Thymus (tissue), 11 donors: Measurements from ENCODE around the gene QRICH2. TPM values are rescaled to one million over a fixed set of nuclear protein-coding genes. Genes with fewer than 3 reads are reported as not detected.
"Not testable (repeated sequence)": the region's sequence is repeated elsewhere in the genome, so short reads cannot be mapped to it uniquely, and the experiment has no call there.

ENCODE experiments used
- DNase-seq, 9 donors: peaks; one replicate each; pipeline ENCODE4 v3.0.0-alpha.2; 2013; ENCODE audit warnings: low spot score in 9 of 9, low read depth in 6 of 9, missing footprints in 1 of 9
- H3K27ac ChIP-seq, 2 donors: one replicate each; pipeline ENCODE4 v1.5.1; 2013; ENCODE audit warnings: control low read depth in 1 of 2, low read depth in 1 of 2, low read length in 1 of 2, mild to moderate bottlenecking in 1 of 2, moderate library complexity in 1 of 2
- H3K27me3 ChIP-seq, 2 donors: one replicate each; pipeline ENCODE4 v1.5.1; 2013; ENCODE audit warnings: low read length in 1 of 2; ENCODE audit not compliant: control insufficient read depth in 2 of 2, insufficient read depth in 1 of 2
- H3K36me3 ChIP-seq, 2 donors: one replicate each; pipeline ENCODE4 v1.5.1; 2013; ENCODE audit warnings: low read length in 1 of 2, mild to moderate bottlenecking in 1 of 2, moderate library complexity in 1 of 2; ENCODE audit not compliant: control insufficient read depth in 2 of 2, insufficient read depth in 2 of 2
- H3K4me1 ChIP-seq, 2 donors: one replicate each; pipeline ENCODE4 v1.5.1; 2013; ENCODE audit warnings: low read length in 2 of 2; ENCODE audit not compliant: control insufficient read depth in 2 of 2, insufficient read depth in 2 of 2
- H3K4me3 ChIP-seq, 2 donors: one replicate each; pipeline ENCODE4 v1.5.1; 2013; ENCODE audit warnings: low read length in 2 of 2, control low read depth in 1 of 2, mild to moderate bottlenecking in 1 of 2
- H3K9me3 ChIP-seq, 2 donors: one replicate each; pipeline ENCODE4 v1.5.1; 2013; ENCODE audit warnings: low read length in 1 of 2, mild to moderate bottlenecking in 1 of 2; ENCODE audit not compliant: control insufficient read depth in 2 of 2, insufficient read depth in 1 of 2
- WGBS: extraction: QIAGEN DNeasy Blood & Tissue Kit; methylation state at CpG from one replicate; pipeline ENCODE4 v1.1.7; 2013; 5-methylcytosine and 5-hydroxymethylcytosine counted together
- polyA plus RNA-seq: library from polyadenylated mRNA; stranded (reverse); fragments of 200-250 nt; gene quantifications from one replicate; pipeline ENCODE4 v1.2.3, GENCODE V29; 2013
- total RNA-seq: library from RNA; stranded (reverse); fragments of 120-200 nt; gene quantifications from one replicate; pipeline ENCODE4 v1.2.4, GENCODE V29; 2013
- donor health status: healthy.

Gene QRICH2
- total and polyA plus RNA-seq, 2 donors: 1.1 to 7.3 TPM

DNA sequence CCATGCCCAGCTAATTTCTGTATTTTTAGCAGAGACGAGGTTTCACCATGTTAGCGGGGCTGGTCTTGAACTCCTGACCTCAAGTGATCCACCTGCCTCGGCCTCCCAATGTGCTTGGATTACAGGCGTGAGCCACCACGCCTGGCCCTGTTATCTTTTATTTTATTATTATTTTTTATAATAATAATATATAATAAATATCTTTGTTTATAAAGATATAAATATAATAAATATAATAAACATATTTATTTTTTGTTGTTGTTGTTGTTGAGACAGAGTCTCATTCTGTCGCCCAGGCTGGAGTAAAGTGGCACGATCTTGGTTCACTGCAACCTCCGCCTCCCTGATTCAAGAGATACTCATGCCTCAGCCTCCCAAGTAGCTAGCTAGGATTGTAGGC, 60.8 kb downstream of the QRICH2 start:
- Histone ChIP-seq H3K27me3 (peaks cover 0 to 20% of the 10 kb centered on the region in 2 donors), H3K9me3 (no peaks in the 10 kb centered on the region), H3K4me3 (no peak overlapping the region), H3K36me3 (no peaks in the 10 kb centered on the region), H3K4me1 (peaks cover 2 to 22% of the 10 kb centered on the region in 2 donors), H3K27ac (no peak overlapping the region)
- DNase-seq: no peak
- 97% methylated on average over 8 of the region's 8 CpGs for WGBS

DNA sequence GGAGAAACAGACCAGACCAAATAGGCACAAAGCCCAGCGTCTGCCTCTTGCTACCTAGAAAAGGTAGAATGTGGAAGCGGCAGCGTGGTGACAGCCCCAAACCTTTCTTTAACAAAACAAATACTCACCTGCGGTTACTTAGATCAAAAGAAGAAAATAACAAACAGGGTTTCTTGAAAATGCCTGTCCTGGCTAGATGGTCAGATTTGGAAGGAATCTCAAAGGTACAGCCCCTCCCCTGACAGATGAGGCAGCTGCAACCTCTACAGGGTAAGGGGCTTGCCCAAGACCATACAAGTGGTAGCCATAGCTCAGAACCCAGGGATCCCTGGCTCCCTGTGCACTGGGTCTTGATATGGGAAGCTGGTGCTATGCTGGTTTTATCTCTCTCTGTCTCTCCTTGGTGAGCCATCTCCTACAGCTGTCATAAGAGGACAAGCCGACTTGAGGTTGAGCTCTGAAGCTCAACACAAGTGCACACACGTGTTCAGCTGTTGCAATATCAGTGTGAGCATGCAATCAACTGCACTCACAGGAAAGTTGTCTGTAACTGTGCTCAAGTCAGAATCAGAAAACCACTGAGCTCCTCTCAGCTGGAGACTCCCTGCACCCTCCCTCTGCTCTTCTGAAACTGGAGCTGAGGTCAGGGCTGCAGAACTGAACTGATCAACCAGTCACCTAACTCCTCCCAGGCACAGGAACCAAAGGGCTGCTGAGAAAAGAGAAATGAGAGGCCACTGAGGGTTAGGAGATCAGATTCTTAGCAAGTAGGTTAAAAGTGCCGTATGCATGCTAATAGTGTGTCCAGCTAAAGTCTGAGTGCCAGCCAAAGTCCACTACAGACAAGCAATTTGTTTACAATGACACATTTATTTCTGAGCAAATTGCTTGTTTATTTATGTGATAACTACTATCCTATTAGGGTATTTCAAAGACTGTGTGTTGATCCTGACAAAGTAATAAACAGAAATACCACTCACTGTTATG, 61.7 kb downstream of the QRICH2 start:
- Histone ChIP-seq H3K27me3 (peaks cover 9 to 29% of the 10 kb centered on the region in 2 donors), H3K9me3 (no peaks in the 10 kb centered on the region), H3K27ac (peak overlapping the region in 1 of 2 donors; percentile 69), H3K4me3 (no peak overlapping the region), H3K36me3 (no peaks in the 10 kb centered on the region), H3K4me1 (peaks cover 2 to 14% of the 10 kb centered on the region in 2 donors)
- 62% methylated on average over 7 of the region's 7 CpGs for WGBS
- DNase-seq: peak in 2 of 9 donors; percentile 53 to 75

DNA sequence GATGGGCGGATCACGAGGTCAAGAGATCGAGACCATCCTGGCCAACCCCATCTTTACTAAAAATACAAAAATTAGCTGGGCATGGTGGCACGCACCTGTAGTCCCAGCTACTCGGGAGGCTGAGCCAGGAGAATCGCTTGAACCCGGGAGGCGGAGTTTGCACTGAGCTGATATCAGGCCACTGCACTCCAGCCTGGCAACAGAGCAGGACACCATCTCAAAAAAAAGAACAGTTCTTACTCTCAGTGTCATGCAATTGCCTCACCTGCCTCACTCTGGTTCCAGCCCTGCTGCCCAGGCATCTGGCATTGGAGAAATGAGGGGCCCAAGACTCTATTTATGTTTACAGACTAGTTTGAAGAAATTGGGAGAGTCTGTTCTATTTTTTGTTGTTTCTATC, 63.4 kb downstream of the QRICH2 start:
- H3K4me1 ChIP-seq: peaks cover 8 to 24% of the 10 kb centered on the region in 2 donors
- not testable (repeated sequence) for H3K4me3 ChIP-seq, DNase-seq, H3K9me3 ChIP-seq, H3K27ac ChIP-seq, H3K36me3 ChIP-seq
- peaks cover 21 to 41% of the 10 kb centered on the region in 2 donors for H3K27me3 ChIP-seq
- 98% methylated on average over 8 of the region's 8 CpGs for WGBS

DNA sequence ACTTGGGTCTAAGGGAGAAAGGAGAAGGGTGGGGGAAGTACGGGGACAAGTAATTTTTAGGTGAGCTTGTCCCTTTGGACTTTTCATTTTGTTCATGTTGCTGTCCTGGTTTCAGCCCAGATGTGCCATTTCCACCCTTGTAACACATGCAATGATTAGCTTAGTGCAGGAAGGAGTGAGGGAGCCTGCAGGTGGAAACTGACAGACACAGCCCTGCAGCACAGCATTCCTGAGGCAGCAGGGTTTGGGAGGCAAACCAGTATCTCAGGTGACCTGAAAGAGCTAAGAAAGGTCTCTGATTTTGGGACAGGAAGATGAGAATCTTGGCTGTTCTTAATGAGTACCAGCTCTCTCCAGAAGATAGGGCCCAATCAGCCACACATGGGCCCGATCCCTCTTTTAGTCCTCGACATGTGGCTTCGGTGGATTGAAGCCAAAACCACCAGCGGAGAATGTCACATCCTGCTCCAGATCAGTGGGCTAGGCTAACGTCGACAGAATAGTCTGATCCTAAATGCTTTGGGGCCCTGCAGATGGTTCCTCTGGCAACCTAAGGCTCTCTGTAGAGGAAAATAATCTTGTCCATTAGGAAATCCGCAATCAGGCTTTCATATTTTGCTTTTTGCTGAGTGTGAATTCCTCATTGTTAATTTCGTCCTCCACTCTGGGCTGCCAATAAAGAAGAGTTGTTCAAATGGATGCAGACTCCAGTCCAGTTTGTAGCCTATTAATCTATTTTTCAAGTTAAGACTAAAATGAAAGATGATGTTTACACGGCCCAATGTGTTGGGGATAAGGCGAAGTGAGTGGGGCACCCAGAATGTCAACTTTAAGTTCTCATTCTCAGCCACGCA, 64.0 kb downstream of the QRICH2 start:
- Histone ChIP-seq H3K36me3 (no peaks in the 10 kb centered on the region), H3K4me1 (peaks cover 8 to 25% of the 10 kb centered on the region in 2 donors), H3K4me3 (no peak overlapping the region), H3K9me3 (peaks cover 0 to 5% of the 10 kb centered on the region in 2 donors), H3K27ac (no peak overlapping the region), H3K27me3 (peaks cover 28 to 47% of the 10 kb centered on the region in 2 donors)
- DNase-seq: no peak
- 42% methylated on average over 12 of the region's 12 CpGs for WGBS

DNA sequence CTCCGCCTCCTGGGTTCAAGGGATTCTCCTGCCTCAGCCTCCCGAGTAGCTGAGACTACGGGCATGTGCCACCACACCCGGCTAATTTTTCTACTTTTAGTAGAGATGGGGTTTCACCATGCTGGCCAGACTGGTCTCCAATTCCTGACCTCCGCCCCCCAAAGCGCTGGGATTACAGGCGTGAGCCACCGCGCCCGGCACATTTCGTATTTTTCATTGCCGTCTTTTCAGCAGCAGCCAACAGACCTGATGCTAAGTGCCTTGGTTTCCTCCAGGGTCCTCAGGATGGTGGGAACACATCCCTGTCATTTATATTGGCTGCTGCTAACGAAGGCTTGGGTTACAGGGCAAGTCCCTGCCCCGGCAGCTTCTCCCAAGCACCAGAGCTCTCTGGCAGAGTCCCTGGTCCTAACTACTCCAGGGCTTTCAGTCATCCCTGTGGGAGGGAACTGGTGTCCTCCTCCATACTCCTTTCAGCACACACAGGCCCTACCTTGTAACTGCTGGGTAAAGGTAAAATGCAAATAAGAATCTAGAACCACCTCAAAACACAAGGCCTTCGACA, 66.3 kb downstream of the QRICH2 start:
- peaks cover 0 to 5% of the 10 kb centered on the region in 2 donors for H3K9me3 ChIP-seq
- H3K4me3 ChIP-seq: no peak overlapping the region
- H3K27me3 ChIP-seq: peaks cover 42 to 66% of the 10 kb centered on the region in 2 donors
- no peak for DNase-seq
- peaks cover 8 to 22% of the 10 kb centered on the region in 2 donors for H3K4me1 ChIP-seq
- WGBS: 96% methylated on average over 15 of the region's 15 CpGs
- H3K27ac ChIP-seq: no peak overlapping the region
- no peaks in the 10 kb centered on the region for H3K36me3 ChIP-seq

DNA sequence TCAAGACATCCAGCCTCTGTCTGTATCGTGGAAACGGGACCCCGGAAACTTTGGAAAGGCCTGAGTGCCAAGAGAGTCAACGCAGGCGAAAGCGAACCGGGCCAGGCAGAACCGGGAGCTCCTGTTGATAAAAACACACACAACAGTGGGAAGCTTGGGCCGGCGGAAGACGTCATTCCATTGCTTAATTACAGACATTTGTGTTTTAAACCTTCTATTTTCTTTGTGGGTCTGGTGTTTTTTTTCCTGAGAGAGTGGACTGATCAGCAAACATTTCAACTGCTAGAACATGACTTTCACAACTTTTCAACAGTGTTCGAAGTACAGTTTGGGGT, 66.9 kb downstream of the QRICH2 start:
- H3K27me3 ChIP-seq: peaks cover 42 to 66% of the 10 kb centered on the region in 2 donors
- H3K4me3 ChIP-seq: peak overlapping the region; percentile 32 to 55
- peaks cover 0 to 5% of the 10 kb centered on the region in 2 donors for H3K9me3 ChIP-seq
- no peak overlapping the region for H3K27ac ChIP-seq
- WGBS: 23% methylated on average over 12 of the region's 12 CpGs
- no peak for DNase-seq
- H3K36me3 ChIP-seq: no peaks in the 10 kb centered on the region
- H3K4me1 ChIP-seq: peaks cover 8 to 16% of the 10 kb centered on the region in 2 donors

DNA sequence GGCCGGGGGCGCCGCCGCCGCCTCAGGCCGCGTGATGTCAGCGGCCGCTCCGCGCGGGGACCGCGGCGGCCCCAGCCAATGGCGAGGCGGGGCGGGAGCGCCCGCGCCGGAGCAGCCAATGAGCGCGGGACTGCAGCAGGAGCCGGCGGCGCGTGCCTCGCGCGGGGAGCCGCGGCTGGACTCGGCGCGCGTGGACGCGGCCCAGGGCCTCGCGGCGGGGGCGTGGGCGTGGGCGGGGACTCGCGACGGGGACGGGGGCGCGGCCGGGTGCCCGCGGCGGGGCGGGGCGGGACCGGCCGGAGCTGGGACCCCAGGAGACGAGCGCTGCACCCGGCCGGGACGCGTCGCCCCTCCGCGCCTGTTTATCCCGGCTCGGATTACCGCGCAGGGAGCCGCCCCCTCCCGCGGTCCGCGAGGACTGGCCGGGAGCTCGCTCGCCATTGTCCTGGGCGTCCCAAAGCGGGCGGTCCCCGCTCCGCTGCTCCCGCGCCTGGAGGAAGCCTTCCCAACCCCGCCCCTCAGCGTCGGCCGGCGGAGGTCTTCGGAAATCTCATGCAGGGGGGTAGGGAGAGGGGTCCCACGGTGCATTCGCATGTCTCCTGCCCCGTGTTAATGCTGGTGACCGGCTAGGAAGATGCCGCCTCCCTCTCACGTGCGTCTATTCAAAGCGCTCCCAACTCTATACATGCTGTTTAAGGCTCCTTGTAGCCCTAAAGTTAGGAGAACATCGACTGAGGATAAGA, 67.4 kb downstream of the QRICH2 start, which contains the start of gene RNF157:
Gene RNF157 (minus strand): TSS at position 33 of the 743 bp plus-strand sequence. CDS start 253 bp downstream, outside the sequence.
- under 1% methylated on average over 102 of the region's 102 CpGs for WGBS
- Histone ChIP-seq H3K27me3 (peaks cover 42 to 66% of the 10 kb centered on the region in 2 donors), H3K4me1 (peaks cover 8 to 11% of the 10 kb centered on the region in 2 donors), H3K9me3 (peaks cover 0 to 5% of the 10 kb centered on the region in 2 donors), H3K4me3 (peak within 1 kb of the TSS; percentile 32 to 55), H3K27ac (no peak within 1 kb of the TSS), H3K36me3 (no peaks in the 10 kb centered on the region)
- peak in 3 of 9 donors; percentile 38 to 51 (median 46) for DNase-seq

DNA sequence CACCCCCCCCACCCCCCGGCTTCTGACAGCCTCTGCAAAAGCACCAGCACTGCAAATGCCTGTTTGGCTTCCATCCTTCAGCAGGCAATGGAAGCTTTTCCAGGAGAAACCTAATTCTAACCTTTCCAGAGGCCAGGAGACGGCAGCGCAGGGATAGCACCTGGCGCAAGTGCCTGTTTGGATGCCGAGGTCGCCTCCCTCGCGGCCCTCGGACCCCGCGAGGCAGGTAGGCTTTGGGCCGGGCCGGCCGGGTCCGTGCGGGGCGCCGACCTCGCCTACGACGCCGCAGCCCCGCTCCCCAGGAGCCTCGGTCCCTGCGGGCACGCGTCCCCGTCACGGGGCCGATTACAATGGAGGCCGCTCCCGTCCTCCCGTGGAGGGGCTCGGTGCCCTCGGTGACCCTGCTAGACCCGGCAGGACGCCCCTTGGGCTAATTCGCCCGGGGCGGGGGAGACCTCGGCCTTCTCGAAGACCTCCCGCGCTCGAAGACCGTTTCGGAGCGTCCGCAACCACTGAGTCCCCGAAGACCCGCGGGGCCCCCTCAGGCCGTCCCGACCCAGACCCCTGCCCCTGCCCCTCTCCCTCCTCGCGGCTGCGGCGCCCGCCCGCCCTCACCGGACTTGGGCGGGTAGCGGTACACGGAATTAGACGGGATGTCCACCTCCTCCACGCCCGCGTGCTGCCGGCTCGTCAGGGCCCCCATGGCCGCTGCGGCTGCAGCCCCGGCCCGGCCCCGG, 68.4 kb downstream of the QRICH2 start:
- whole genome bisulfite sequencing: 10% methylated on average over 75 of the region's 75 CpGs
- Histone ChIP-seq H3K27me3 (peaks cover 42 to 66% of the 10 kb centered on the region in 2 donors), H3K4me1 (peaks cover 8 to 11% of the 10 kb centered on the region in 2 donors), H3K27ac (no peak overlapping the region), H3K4me3 (peak overlapping the region in 1 of 2 donors; percentile 55), H3K36me3 (no peaks in the 10 kb centered on the region), H3K9me3 (peaks cover 0 to 5% of the 10 kb centered on the region in 2 donors)
- no peak for DNase-seq
